CD14-positive monocyte (primary cell): ENCODE data around the gene HOXC11. TPM values are rescaled to one million over a fixed set of nuclear protein-coding genes. Genes with fewer than 3 reads are reported as not detected.
A peak's percentile ranks its signal among the peaks of the same experiment; 100 is the strongest.

Experiments used
- DNase-seq, 3 donors: peaks; one replicate each; pipeline ENCODE4 v3.0.0-alpha.2; 2011 to 2022
- H2AFZ ChIP-seq: 2 replicates; pipeline ENCODE4 v1.6.0; 2012; ENCODE audit warnings: mild to moderate bottlenecking, low read depth, low read length, inconsistent platforms; ENCODE audit not compliant: insufficient read depth, poor library complexity, severe bottlenecking
- H3K27ac ChIP-seq, 2 donors: 1 replicate in 1 of 2; 2 replicates in 1 of 2; pipeline ENCODE4 v1.5.1; 2012 to 2013; ENCODE audit warnings: low read length in 2 of 2, control low read depth in 1 of 2, inconsistent platforms in 1 of 2, low read depth in 1 of 2, mild to moderate bottlenecking in 1 of 2
- H3K27me3 ChIP-seq, 2 donors: one replicate each; pipeline versions ENCODE4 v1.6.0 to v1.6.1; 2011 to 2013; ENCODE audit warnings: low read length in 2 of 2; ENCODE audit not compliant: control insufficient read depth in 2 of 2, insufficient read depth in 2 of 2
- H3K36me3 ChIP-seq, 2 donors: replicated peaks in 1 of 2; 1 replicate in 1 of 2; 2 replicates in 1 of 2; pipeline versions ENCODE4 v1.5.1 to v1.6.1; 2012 to 2013; ENCODE audit warnings: low read length in 2 of 2, control low read depth in 1 of 2, inconsistent platforms in 1 of 2, mild to moderate bottlenecking in 1 of 2; ENCODE audit not compliant: insufficient read depth in 2 of 2, control insufficient read depth in 1 of 2
- H3K4me1 ChIP-seq, 2 donors: 1 replicate in 1 of 2; 2 replicates in 1 of 2; pipeline versions ENCODE4 v1.5.1 to v1.6.1; 2012 to 2013; ENCODE audit warnings: low read length in 2 of 2, control low read depth in 1 of 2, inconsistent platforms in 1 of 2, mild to moderate bottlenecking in 1 of 2, moderate library complexity in 1 of 2; ENCODE audit not compliant: insufficient read depth in 2 of 2, control insufficient read depth in 1 of 2
- H3K4me2 ChIP-seq: replicated peaks from 2 replicates; pipeline ENCODE3; 2012; ENCODE audit warnings: low read length, moderate library complexity, mild to moderate bottlenecking; ENCODE audit not compliant: poor library complexity, severe bottlenecking; ENCODE audit errors: extremely low read depth
- H3K4me3 ChIP-seq, 3 experiments: fragments of 200-600 bp in 1 of 3; sonication (generic) in 1 of 3; replicated peaks in 1 of 3; 1 replicate in 2 of 3; 2 replicates in 1 of 3; pipeline ENCODE4 v1.5.1; 2011 to 2013; ENCODE audit warnings: low read length in 3 of 3, mild to moderate bottlenecking in 3 of 3, control low read depth in 2 of 3, low read depth in 2 of 3, inconsistent platforms in 1 of 3, moderate library complexity in 1 of 3
- H3K79me2 ChIP-seq: 2 replicates; pipeline ENCODE4 v1.6.0; 2012; ENCODE audit warnings: mild to moderate bottlenecking, control low read depth, inconsistent platforms, low read length, moderate library complexity; ENCODE audit not compliant: insufficient read depth
- H3K9ac ChIP-seq: 2 replicates; pipeline ENCODE4 v1.6.0; 2017; ENCODE audit warnings: low read length, mild to moderate bottlenecking; ENCODE audit not compliant: insufficient read depth, poor library complexity, severe bottlenecking
- H3K9me3 ChIP-seq, 2 donors: replicated peaks in 1 of 2; 1 replicate in 1 of 2; 2 replicates in 1 of 2; pipeline versions ENCODE4 v1.5.1 to v1.6.1; 2012 to 2013; ENCODE audit warnings: low read length in 2 of 2, control low read depth in 1 of 2; ENCODE audit not compliant: control insufficient read depth in 1 of 2, insufficient read depth in 1 of 2
- H4K20me1 ChIP-seq: 2 replicates; pipeline ENCODE4 v1.6.0; 2012; ENCODE audit warnings: mild to moderate bottlenecking, low read length, control low read depth, moderate library complexity; ENCODE audit not compliant: insufficient read depth
- H3K27ac Mint-ChIP-seq, 7 donors: one replicate each; pipeline ENCODE4 v1.8.0; 2020; ENCODE audit warnings: mild to moderate bottlenecking in 7 of 7, mixed read lengths in 7 of 7, moderate library complexity in 6 of 7, inconsistent platforms in 2 of 7
- H3K27me3 Mint-ChIP-seq, 3 donors: one replicate each; pipeline ENCODE4 v1.8.0; 2021 to 2022; ENCODE audit warnings: low read depth in 3 of 3, mild to moderate bottlenecking in 3 of 3, mixed read lengths in 3 of 3, moderate library complexity in 3 of 3, inconsistent platforms in 1 of 3
- H3K36me3 Mint-ChIP-seq, 2 donors: one replicate each; pipeline ENCODE4 v1.8.0; 2020; ENCODE audit warnings: mixed read lengths in 2 of 2, inconsistent platforms in 1 of 2, mild to moderate bottlenecking in 1 of 2
- H3K4me1 Mint-ChIP-seq: one replicate; pipeline ENCODE4 v1.8.0; 2020; ENCODE audit warnings: mild to moderate bottlenecking, mixed read lengths
- H3K4me3 Mint-ChIP-seq, 2 donors: one replicate each; pipeline ENCODE4 v1.8.0; 2020; ENCODE audit warnings: mild to moderate bottlenecking in 2 of 2, mixed read lengths in 2 of 2, moderate library complexity in 1 of 2
- H3K9me3 Mint-ChIP-seq, 7 donors: one replicate each; pipeline ENCODE4 v1.8.0; 2020 to 2022; ENCODE audit warnings: mixed read lengths in 7 of 7, mild to moderate bottlenecking in 6 of 7, moderate library complexity in 6 of 7, inconsistent platforms in 2 of 7
- CTCF ChIP-seq: fragments of 200-600 bp; IDR thresholded peaks from one replicate; pipeline ENCODE4 v1.8.0; 2022; ENCODE audit warnings: antibody characterized with exemption, mild to moderate bottlenecking
- WGBS: methylation state at CpG from one replicate; pipeline ENCODE4 v1.1.5; 2013; ENCODE audit warnings: missing lambda C conversion rate; ENCODE audit not compliant: insufficient coverage; 5-methylcytosine and 5-hydroxymethylcytosine counted together
- intact Hi-C, 2 donors: fragments of 100-400 bp; cut with micrococcal nuclease; formaldehyde crosslinking; loops; one replicate each; pipeline versions ENCODE4 v1.15.0 to v1.15.1; 2023
- polyA plus RNA-seq, 3 donors: library from polyadenylated mRNA; depleted of rRNA in 1 of 3; unstranded in 2 of 3; stranded (reverse) in 1 of 3; fragments of 300-500 nt in 2 of 3; fragments of >200 nt in 1 of 3; fragmentation: Illumina TruSeq in 2 of 3; gene quantifications; 1 replicate in 2 of 3; 2 replicates in 1 of 3; pipeline ENCODE4 v1.2.3, GENCODE V29; 2012 to 2021

Gene HOXC11
- polyA plus RNA-seq, 3 donors = not detected

DNA sequence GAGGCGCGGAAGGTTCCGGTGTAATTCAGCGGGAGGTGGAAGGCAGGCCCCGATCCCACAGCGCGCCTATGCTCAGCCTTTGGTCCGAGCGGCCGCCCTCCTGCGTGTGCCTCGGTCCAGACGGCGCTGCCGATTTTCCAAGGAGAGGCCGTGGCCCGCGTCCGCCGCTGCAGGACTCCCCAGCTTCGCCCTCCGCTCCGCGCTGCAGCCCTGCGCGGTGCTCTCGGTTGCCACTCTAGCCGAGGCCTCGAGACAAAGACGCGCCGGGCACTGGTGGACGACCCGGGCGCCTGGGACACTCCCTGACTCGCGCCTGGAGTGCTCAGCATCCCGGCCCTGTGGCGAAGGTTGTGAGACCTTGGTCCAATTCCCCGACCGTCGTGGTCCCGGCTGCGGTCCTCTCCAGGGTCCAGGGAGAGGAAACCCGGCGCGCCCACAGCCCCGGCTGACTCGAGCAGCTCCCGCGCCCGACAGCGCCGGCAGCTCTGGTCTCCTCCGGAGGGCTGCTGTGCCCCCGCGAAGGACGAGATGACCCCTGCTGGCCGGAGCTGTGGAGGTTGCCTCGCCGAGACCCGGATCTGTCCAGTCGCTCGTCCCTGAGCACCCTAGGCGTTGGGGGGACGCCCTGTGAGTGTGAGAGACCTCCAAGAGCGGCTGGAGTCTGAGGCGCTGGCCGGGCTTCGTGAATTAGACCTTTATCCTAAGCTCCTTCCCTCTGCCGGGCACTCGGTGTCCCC lies 11.7 kb upstream of the HOXC11 start:
- peaks cover 7 to 89% of the 10 kb centered on the region in 2 donors for H3K9me3 ChIP-seq
- no peak overlapping the region for H3K27ac Mint-ChIP-seq
- no peaks in the 10 kb centered on the region for H4K20me1 ChIP-seq
- H2AFZ ChIP-seq = no peak overlapping the region
- peak overlapping the region in 1 of 2 donors; percentile 59 for H3K4me3 Mint-ChIP-seq
- H3K4me3 ChIP-seq = no peak overlapping the region
- H3K4me2 ChIP-seq = no peak overlapping the region
- peaks cover 96 to 100% of the 10 kb centered on the region in 2 donors for H3K27me3 ChIP-seq
- no peak for TF ChIP-seq CTCF
- peaks cover 96 to 99% (median 96%) of the 10 kb centered on the region in 3 donors for H3K27me3 Mint-ChIP-seq
- H3K9ac ChIP-seq = no peak overlapping the region
- no peaks in the 10 kb centered on the region for H3K79me2 ChIP-seq
- H3K4me1 Mint-ChIP-seq = peaks cover 28% of the 10 kb centered on the region
- intact Hi-C loops = no loop called here
- 4% methylated on average over 72 of the region's 72 CpGs for WGBS
- H3K36me3 ChIP-seq = no peaks in the 10 kb centered on the region
- H3K36me3 Mint-ChIP-seq = peaks cover 4 to 16% of the 10 kb centered on the region in 2 donors
- no peaks in the 10 kb centered on the region for H3K4me1 ChIP-seq
- no peak overlapping the region for H3K27ac ChIP-seq
- H3K9me3 Mint-ChIP-seq = peaks cover 5 to 67% (median 38%) of the 10 kb centered on the region in 7 donors
- no peak for DNase-seq

GRCh38 chr12:53963005-53963404 lies 9.9 kb upstream of the HOXC11 start:
- H3K9me3 ChIP-seq = peaks cover 11 to 89% of the 10 kb centered on the region in 2 donors

More at GRCh38 chr12:53963005-53963404, 9.9 kb upstream of the HOXC11 start:
- peaks cover 96 to 100% of the 10 kb centered on the region in 2 donors for H3K27me3 ChIP-seq
- H4K20me1 ChIP-seq = no peaks in the 10 kb centered on the region
- H3K4me2 ChIP-seq = no peak overlapping the region
- H3K4me3 Mint-ChIP-seq = peak overlapping the region in 1 of 2 donors; percentile 82
- TF ChIP-seq CTCF = no peak
- intact Hi-C loops = no loop called here
- no peak overlapping the region for H3K9ac ChIP-seq
- H3K4me3 ChIP-seq = no peak overlapping the region
- DNase-seq = no peak
- H3K4me1 ChIP-seq = no peaks in the 10 kb centered on the region
- no peaks in the 10 kb centered on the region for H3K79me2 ChIP-seq
- no peak overlapping the region for H2AFZ ChIP-seq
- no peak overlapping the region for H3K27ac ChIP-seq
- no peak overlapping the region for H3K27ac Mint-ChIP-seq
- H3K4me1 Mint-ChIP-seq = peaks cover 35% of the 10 kb centered on the region
- peaks cover 5 to 67% (median 38%) of the 10 kb centered on the region in 7 donors for H3K9me3 Mint-ChIP-seq
- 12% methylated on average over 5 of the region's 7 CpGs for WGBS
- peaks cover 96 to 99% (median 96%) of the 10 kb centered on the region in 3 donors for H3K27me3 Mint-ChIP-seq
- H3K36me3 ChIP-seq = no peaks in the 10 kb centered on the region
- H3K36me3 Mint-ChIP-seq = peaks cover 4 to 20% of the 10 kb centered on the region in 2 donors
